K562 (cell line): ENCODE data around the gene SLC30A10. TPM values are rescaled to one million over a fixed set of nuclear protein-coding genes. Genes with fewer than 3 reads are reported as not detected.
"Not testable (repeated sequence)": the region's sequence is repeated elsewhere in the genome, so short reads cannot be mapped to it uniquely, and the experiment has no call there.

Experiments used
- ATAC-seq: fragments of 200-7000 bp; cut with Tn5 transposase; 3 replicates; pipeline ENCODE4 v1.9.1; 2020; ENCODE audit warnings: moderate library complexity
- BruUV-seq: library from RNA; stranded (reverse); fragments of 400-500 nt; replicated peaks from 2 replicates; lab custom pipeline; 2021; lab: Mats Ljungman, UMichigan
- CTCF ChIA-PET: fragments of 300-600 bp; formaldehyde crosslinking; extraction: SDS; loops from one replicate; lab custom pipeline; 2021; ENCODE audit warnings: low intra/inter-chr PET ratio; lab: Yijun Ruan, JAX
- POLR2A ChIA-PET: fragments of 300-600, 350-650 bp; sonication (Branson Sonifier 250); formaldehyde crosslinking; extraction: SDS; loops from one replicate; lab custom pipeline; 2021; ENCODE audit warnings: antibody characterized with exemption, inconsistent platforms; lab: Yijun Ruan, JAX
- DNase-seq, 4 experiments: peaks; one replicate each; pipeline versions ENCODE4 v3.0.0 to v3.0.0-alpha.2; 2011 to 2018; ENCODE audit warnings: low spot score in 3 of 4, mixed read lengths in 3 of 4; ENCODE audit errors: extremely low read depth in 1 of 4
- FAIRE-seq: peaks from 2 replicates; lab custom pipeline; 2011; peaks lifted over from hg19 to GRCh38; lab: Jason Lieb, UNC
- H2AFZ ChIP-seq: 2 replicates; pipeline ENCODE4 v1.6.0; 2011; ENCODE audit warnings: low read depth, low read length, control low read depth, inconsistent platforms
- H3K27ac ChIP-seq: fragments of 200-600 bp; 3 replicates; pipeline ENCODE4 v1.8.0; 2011; ENCODE audit warnings: low read depth, mild to moderate bottlenecking, control low read depth, inconsistent platforms, low read length, moderate library complexity, mixed read lengths; ENCODE audit errors: extremely low read depth
- H3K27me3 ChIP-seq, 2 experiments: fragments of 300-600 bp in 1 of 2; 2 replicates in 1 of 2; 3 replicates in 1 of 2; pipeline versions ENCODE4 v1.6.0 to v1.8.0; 2011; ENCODE audit warnings: inconsistent platforms in 2 of 2, low read length in 2 of 2, mild to moderate bottlenecking in 1 of 2, mixed read lengths in 1 of 2, moderate library complexity in 1 of 2; ENCODE audit not compliant: control insufficient read depth in 2 of 2, insufficient read depth in 2 of 2
- H3K36me3 ChIP-seq: fragments of 300-600 bp; 3 replicates; pipeline ENCODE4 v1.8.0; 2011; ENCODE audit warnings: mild to moderate bottlenecking, low read length, inconsistent platforms; ENCODE audit not compliant: control insufficient read depth, insufficient read depth
- H3K4me1 ChIP-seq, 2 experiments: fragments of 200-600 bp in 1 of 2; replicated peaks in 1 of 2; 2 replicates in 1 of 2; 3 replicates in 1 of 2; pipeline versions ENCODE4 v1.5.1 to v1.8.0; 2011; ENCODE audit warnings: inconsistent platforms in 2 of 2, low read length in 2 of 2, mild to moderate bottlenecking in 1 of 2, mixed read lengths in 1 of 2, moderate library complexity in 1 of 2; ENCODE audit not compliant: control insufficient read depth in 2 of 2, insufficient read depth in 2 of 2
- H3K4me2 ChIP-seq: 2 replicates; pipeline ENCODE4 v1.6.1; 2011; ENCODE audit warnings: low read length, control low read depth, inconsistent platforms, mixed read lengths; ENCODE audit not compliant: insufficient read depth
- H3K4me3 ChIP-seq: fragments of 200-600 bp; sonication (generic), shearing (Covaris generic); 2 replicates; pipeline ENCODE4 v1.5.1; 2016; ENCODE audit warnings: control low read depth, inconsistent platforms
- H3K79me2 ChIP-seq: fragments of 200-600 bp; 3 replicates; pipeline ENCODE4 v1.8.0; 2011; ENCODE audit warnings: low read length, inconsistent platforms; ENCODE audit not compliant: control insufficient read depth, insufficient read depth
- H3K9ac ChIP-seq, 2 experiments: 2 replicates each; pipeline versions ENCODE4 v1.6.0 to v1.6.1; 2011; ENCODE audit warnings: low read depth in 2 of 2, low read length in 2 of 2, control low read depth in 1 of 2, inconsistent platforms in 1 of 2, mild to moderate bottlenecking in 1 of 2, mixed read lengths in 1 of 2; ENCODE audit not compliant: insufficient read depth in 1 of 2
- H3K9me1 ChIP-seq: one replicate; pipeline ENCODE4 v1.6.0; 2011; ENCODE audit warnings: inconsistent platforms, mild to moderate bottlenecking, low read length, moderate library complexity; ENCODE audit not compliant: control insufficient read depth, insufficient read depth
- H3K9me3 ChIP-seq: replicated peaks from 2 replicates; pipeline ENCODE4 v1.5.1; 2011; ENCODE audit warnings: low read depth, low read length, inconsistent platforms; ENCODE audit not compliant: control insufficient read depth, insufficient read depth
- H4K20me1 ChIP-seq: replicated peaks from 2 replicates; pipeline ENCODE4 v1.6.1; 2011; ENCODE audit warnings: low read length, inconsistent platforms, mixed read lengths; ENCODE audit not compliant: control insufficient read depth, insufficient read depth
- AFF4 ChIP-seq: sonication (generic); formaldehyde crosslinking; IDR thresholded peaks from 2 replicates; pipeline ENCODE4 v1.8.0; 2023; ENCODE audit warnings: mild to moderate bottlenecking, missing genetic modification reagents
- SMAD1 ChIP-seq: fragments of 150-350 bp; IDR thresholded peaks from 2 replicates; pipeline ENCODE4 v1.6.1; 2014; ENCODE audit warnings: low read length, low read depth; ENCODE audit not compliant: partially characterized antibody
- SOX6 ChIP-seq: fragments of 450-650 bp; IDR thresholded peaks from 2 replicates; pipeline ENCODE4 v1.6.1; 2014; ENCODE audit warnings: mild to moderate bottlenecking
- ZNF354B ChIP-seq: fragments of 250-450 bp; sonication (Bioruptor Pico); IDR thresholded peaks from 2 replicates; pipeline ENCODE4 v1.4.0; 2020
- ZNF507 ChIP-seq: conservative IDR thresholded peaks from 2 replicates; pipeline ENCODE4 v1.6.1; 2017; ENCODE audit warnings: missing genetic modification characterization, missing compliant biosample characterization
- WGBS: fragments of 100-300 bp; shearing (Covaris generic); methylation state at CpG from one replicate; pipeline ENCODE4 v1.1.6; 2016; ENCODE audit warnings: low coverage, mixed read lengths; ENCODE audit not compliant: insufficient coverage; ENCODE audit errors: missing lambda C conversion rate; 5-methylcytosine and 5-hydroxymethylcytosine counted together
- in situ Hi-C: fragments of 300-500 bp; cut with MboI; formaldehyde crosslinking; loops from 4 replicates; pipeline ENCODE4 v1.15.0; 2018; ENCODE audit warnings: inconsistent platforms, mixed read lengths
- intact Hi-C: fragments of 100-400 bp; cut with micrococcal nuclease; formaldehyde crosslinking; loops from 2 replicates; pipeline ENCODE4 v1.14.2; 2022
- polyA plus RNA-seq, 8 experiments: library from polyadenylated mRNA; depleted of rRNA in 4 of 8; stranded (reverse) in 5 of 8; unstranded in 3 of 8; fragments of >200 nt; fragmentation: Nextera tagmentation in 2 of 8; fragmentation: Illumina TruSeq in 1 of 8; extraction: Ambion mirVana in 2 of 8; extraction: Trizol in 1 of 8; gene quantifications; 2 replicates each; pipeline versions ENCODE4 v1.2.1 to v1.2.3, GENCODE V29; 2011 to 2014; ENCODE audit warnings: inconsistent platforms in 1 of 8, missing spikeins in 1 of 8
- total RNA-seq, 7 experiments: library from RNA; depleted of rRNA in 6 of 7; stranded (reverse); fragments of >200 nt in 6 of 7; fragmentation: Illumina TruSeq in 2 of 7; extraction: Trizol in 2 of 7; gene quantifications; 2 replicates each; pipeline versions ENCODE4 v1.2.1 to v1.2.3, GENCODE V29; 2011 to 2021; ENCODE audit warnings: low replicate concordance in 1 of 7
- TF ChIP-seq, protein P1 (sequence below): IDR thresholded peaks from 2 replicates; pipeline ENCODE4 v1.6.1; 2016; ENCODE audit warnings: missing genetic modification characterization, missing compliant biosample characterization

SLC30A10 gene
- total and polyA plus RNA-seq, 9 of the 15 experiments (the other 6 are each of a cell fraction or from before 2014, with no cell fraction given), result 2.6 to 11.3 (median 7.1) TPM

- WGBS, result 61% methylated on average over 4 of the region's 4 CpGs
- POLR2A ChIA-PET, H4K20me1 ChIP-seq, H3K36me3 ChIP-seq, H2AFZ ChIP-seq, H3K27ac ChIP-seq, H3K9me3 ChIP-seq, H3K9ac ChIP-seq, ATAC-seq, CTCF ChIA-PET, intact Hi-C loops, BruUV-seq, H3K9me1 ChIP-seq, H3K4me2 ChIP-seq, H3K4me3 ChIP-seq, DNase-seq, FAIRE-seq, H3K79me2 ChIP-seq, H3K4me1 ChIP-seq, H3K27me3 ChIP-seq, in situ Hi-C loops: not testable (repeated sequence)
- TF ChIP-seq ZNF354B (CRISPR knock-in tag) (peak; percentile 57; the same call in 1 of the 2 replicates), ZNF507 (tag) (peak; percentile 97)
- TF ChIP-seq, all 486 proteins: peak for 2; not testable (repeated sequence) for 484
These were observed 39.7 kb downstream of the SLC30A10 start for GRCh38 chr1:219888667-219889066.

- intact Hi-C loops (no loop called here), in situ Hi-C loops (no loop called here)
- ChIA-PET POLR2A (no interaction called here), CTCF (no interaction called here)
- FAIRE-seq, result no peak
- Histone ChIP-seq H3K36me3 (no peaks in the 10 kb centered on the region), H3K79me2 (no peaks in the 10 kb centered on the region), H3K4me1 (peaks cover 3 to 20% of the 10 kb centered on the region in 2 experiments; a peak in 3 of 5 replicates), H3K9ac (no peak overlapping the region), H3K27ac (no peak overlapping the region), H3K4me2 (no peak overlapping the region), H3K4me3 (no peak overlapping the region), H2AFZ (peak overlapping the region; percentile 44), H3K9me3 (no peaks in the 10 kb centered on the region), H4K20me1 (no peaks in the 10 kb centered on the region), H3K27me3 (no peaks in the 10 kb centered on the region), H3K9me1 (no peaks in the 10 kb centered on the region)
- no TSS peak for BruUV-seq
- TF ChIP-seq AFF4 (CRISPR knock-in tag) (no peak), SOX6 (no peak), SMAD1 (no peak)
- TF ChIP-seq, protein P1, sequence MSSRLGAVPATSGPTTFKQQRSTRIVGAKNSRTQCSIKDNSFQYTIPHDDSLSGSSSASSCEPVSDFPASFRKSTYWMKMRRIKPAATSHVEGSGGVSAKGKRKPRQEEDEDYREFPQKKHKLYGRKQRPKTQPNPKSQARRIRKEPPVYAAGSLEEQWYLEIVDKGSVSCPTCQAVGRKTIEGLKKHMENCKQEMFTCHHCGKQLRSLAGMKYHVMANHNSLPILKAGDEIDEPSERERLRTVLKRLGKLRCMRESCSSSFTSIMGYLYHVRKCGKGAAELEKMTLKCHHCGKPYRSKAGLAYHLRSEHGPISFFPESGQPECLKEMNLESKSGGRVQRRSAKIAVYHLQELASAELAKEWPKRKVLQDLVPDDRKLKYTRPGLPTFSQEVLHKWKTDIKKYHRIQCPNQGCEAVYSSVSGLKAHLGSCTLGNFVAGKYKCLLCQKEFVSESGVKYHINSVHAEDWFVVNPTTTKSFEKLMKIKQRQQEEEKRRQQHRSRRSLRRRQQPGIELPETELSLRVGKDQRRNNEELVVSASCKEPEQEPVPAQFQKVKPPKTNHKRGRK (tag), result peak; percentile 92
- WGBS, result 57% methylated on average over 2 of the region's 2 CpGs
- no peak for ATAC-seq
- no peak for DNase-seq
These were observed 42.7 kb downstream of the SLC30A10 start for GRCh38 chr1:219885680-219886079.
